ENCODE data around the gene CLEC3B.
"Not testable (repeated sequence)": the region's sequence is repeated elsewhere in the genome, so short reads cannot be mapped to it uniquely, and the experiment has no call there.

Gene CLEC3B

DNA sequence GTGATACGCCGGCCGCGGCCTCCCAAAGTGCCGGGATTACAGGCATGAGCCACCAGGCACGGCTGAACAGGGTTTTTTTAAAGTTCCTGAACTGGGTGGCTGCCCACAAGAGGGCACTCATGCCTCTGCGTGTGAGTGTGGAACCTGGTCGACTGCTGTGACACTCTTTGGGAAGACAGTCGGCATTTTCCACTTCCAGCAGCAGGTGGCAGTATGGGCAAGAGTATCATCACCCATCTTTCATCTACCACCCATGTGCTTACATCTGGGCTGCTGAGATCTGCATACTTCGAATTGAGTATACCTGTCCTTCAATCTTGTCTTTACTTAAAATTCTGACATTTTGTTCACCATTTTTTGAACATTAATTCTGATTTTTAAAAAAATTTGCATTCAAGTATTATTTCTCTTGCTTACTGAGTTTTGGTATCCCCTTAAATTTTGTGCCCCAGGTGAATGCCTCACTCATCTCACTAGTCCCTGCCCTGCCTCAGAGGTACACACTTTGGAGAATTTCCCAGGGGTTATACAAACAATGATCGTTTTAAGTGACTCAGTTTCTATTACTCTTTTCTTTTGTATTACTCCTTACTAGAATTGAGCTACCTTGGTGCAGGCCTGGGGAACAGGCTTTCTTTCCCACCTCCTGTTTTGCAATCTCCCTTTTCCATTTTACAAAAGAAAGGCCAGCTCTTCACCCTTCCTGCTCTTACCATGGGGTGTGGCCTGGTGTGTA lies 11.8 kb downstream of the CLEC3B start:
- peak; percentile 94 for DNase-seq

DNA sequence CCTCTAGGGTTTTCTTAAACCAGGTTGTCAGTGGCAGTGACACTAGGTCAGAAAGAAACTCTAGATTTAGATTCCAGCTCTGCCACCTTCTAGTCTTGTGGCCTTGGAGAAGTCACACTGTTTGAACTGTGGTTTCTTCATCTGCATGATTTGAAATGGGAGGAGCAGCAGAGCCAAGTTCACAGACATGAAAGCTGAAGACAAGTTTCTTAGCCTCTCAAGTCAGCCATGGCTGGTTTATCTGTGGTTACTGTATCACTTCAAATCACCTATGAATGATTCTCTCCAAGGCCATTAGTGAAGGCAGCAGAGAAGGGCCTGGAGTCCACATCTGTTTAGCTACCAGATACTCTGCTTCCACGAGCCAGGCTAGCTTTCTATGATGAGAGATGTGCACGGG lies 15.6 kb downstream of the CLEC3B start:
- DNase-seq, result no peak

DNA sequence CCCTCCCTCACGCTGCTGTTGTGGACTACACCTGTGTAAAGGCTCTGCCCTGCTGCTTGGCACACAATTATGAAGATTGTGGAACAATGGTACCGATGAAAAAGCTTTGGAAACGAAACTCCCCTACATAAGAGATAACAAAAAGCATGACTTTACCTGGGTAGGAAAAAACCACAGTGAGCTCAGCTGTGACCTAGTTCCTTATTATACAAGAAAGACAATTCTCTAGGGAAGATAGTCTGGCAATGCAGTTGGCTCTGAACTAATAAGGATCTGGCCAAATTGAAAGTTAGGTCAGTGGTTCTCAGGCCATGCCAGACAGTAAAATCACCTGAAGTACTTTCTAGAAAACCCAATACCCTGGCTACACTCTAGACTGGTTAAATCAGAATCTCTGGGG lies 16.1 kb downstream of the CLEC3B start:
- no peak for DNase-seq

DNA sequence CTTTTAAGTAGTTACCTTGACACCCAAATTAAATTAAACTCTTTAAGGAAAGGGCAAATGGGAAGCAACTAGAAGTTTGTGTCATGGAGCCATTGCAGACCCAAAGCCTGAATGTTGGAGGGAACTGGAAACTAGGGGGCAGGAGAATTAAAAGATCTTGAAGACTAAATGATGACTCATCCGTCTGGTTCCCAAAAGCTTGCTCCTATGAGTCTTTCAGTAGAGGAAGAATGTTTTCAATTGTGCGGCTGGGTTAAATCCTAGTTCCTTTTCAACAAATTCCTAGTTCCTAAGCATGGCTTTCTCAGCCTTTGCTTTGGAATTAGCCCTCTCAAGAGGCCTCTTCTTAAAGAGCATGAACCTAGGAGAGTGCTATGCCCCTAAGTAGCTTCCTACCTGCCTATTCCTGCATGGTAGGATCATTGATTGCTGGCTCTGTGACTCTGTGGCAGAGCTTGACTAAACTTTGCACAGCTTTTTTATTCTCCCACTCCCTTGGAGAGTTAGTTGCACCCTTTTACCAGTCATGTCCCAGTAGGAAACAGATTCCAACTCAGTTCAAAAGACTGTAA lies 17.7 kb downstream of the CLEC3B start:
- DNase-seq, result peak; percentile 94

DNA sequence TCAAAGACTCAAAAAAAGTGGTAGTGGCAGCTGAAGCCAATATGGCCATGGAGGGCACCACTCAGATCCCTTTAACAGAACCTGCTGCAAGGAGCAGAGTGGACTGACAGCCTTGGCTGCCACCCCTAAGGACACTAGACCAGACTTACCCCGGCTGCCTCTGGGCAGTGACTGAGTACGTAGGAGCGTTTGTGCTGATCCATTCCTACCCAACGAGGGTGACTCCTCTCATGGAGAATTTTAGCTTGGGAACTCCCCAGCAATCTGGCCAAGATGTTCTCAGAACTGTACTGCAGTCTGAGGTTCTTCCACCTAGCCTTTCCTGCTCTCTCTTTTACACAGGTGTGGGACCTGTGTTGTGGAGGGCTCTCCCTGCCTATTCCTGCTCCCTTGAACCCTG lies 22.1 kb downstream of the CLEC3B start:
- DNase-seq, result no peak

DNA sequence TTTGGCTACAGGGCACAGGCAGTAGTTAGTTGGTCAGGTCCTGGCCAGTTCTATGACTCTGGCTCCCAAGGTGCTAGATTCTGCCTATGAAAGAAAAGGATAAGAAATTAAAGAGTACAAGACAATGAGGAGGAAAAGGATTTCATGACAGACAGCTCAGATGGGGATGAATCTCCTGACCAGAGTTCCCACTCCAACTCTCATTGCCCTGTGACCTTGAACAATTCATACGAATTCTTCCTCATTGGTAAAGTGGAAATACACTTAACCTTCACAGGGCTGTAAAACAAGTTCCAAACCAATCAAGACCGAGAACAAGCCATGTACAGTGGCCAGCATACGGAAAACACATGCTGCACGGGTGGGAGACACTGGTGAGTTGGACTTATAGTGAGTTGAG lies 23.7 kb downstream of the CLEC3B start:
- DNase-seq, result no peak

DNA sequence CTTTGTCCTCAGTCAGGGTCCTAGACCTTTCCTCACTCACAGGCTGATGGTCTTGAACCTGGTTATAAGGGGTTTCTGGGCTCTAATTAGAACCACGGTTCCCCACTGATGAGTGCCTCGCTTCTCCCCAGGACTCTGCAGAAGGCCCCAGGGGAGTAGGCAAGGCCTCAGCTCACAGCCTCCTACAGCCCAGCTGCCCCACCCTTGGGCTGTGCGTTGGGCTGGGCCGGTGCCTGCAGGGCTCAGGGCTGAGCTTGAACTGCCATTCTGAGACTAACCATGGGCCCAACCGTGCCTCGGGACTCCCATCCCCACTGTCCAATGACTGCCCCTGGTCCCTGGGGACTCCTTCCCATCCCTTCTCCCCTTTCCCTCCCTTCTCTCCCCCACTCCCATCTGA lies 25.6 kb downstream of the CLEC3B start:
- no peak for DNase-seq

DNA sequence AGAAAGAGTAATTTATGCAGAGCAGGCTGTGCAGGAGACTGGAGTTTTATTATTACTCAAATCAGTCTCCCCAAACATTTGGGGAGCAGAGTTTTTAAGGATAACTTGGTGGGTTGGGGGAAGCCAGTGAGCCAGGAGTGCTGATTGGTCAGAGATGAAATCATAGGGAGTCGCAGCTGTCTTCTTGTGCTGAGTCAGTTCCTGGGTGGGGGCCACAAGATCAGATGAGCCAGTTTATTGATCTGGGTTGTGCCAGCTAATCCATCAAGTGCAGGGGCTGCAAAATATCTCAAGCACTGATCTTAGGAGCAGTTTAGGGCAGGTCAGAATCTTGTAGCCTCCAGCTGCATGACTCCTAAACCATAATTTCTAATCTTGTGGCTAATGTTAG lies 27.7 kb downstream of the CLEC3B start:
- not testable (repeated sequence) for DNase-seq

DNA sequence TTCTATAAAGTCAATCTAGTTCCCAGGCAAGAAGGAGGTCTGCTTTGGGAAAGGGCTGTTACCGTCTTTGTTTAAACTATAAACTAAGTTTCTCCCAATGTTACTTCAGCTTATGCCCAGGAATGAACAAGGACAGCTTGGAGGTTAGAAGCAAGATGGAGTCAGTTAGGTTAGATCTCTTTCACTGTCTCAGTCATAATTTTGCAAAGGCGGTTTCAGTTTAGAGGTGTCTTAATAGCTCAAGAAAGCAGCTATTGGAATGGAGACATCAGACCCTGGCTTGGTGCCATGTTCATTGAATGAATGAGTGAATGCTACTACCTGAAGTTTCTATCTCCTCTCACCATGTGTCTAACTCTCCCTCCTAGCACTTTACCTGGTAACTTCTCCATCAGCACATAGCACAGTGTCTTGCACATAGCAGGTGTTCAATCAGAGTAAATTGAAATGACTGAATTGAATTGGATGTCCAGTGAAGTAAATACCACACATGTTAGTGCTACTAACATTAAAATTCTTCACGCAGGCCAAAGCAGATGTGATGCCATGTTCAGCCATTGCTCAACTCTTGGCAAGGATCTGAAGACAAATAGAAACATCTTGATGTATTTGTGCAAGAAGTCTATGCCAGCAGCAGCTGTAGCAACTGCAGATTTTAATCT lies 28.2 kb downstream of the CLEC3B start:
- DNase-seq, result no peak

DNA sequence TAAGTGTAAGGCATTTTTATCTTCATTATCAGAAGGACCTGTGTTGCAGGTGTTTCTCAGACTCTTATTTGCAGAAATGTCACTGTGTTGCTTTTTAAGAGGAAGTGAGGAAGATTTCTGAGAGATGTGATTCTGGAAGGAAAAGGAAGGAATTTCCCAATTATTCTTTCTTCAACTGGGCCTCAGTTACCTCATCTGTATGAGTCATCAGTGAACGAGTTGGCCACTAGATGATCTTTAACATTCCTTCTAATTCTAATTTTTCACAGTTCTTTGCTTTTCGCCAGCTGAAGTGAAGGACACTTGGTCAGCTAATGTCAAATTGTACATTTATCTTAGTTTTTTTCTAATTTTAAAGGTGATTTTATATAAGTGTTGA lies 28.9 kb downstream of the CLEC3B start:
- peak; percentile 72 for DNase-seq

DNA sequence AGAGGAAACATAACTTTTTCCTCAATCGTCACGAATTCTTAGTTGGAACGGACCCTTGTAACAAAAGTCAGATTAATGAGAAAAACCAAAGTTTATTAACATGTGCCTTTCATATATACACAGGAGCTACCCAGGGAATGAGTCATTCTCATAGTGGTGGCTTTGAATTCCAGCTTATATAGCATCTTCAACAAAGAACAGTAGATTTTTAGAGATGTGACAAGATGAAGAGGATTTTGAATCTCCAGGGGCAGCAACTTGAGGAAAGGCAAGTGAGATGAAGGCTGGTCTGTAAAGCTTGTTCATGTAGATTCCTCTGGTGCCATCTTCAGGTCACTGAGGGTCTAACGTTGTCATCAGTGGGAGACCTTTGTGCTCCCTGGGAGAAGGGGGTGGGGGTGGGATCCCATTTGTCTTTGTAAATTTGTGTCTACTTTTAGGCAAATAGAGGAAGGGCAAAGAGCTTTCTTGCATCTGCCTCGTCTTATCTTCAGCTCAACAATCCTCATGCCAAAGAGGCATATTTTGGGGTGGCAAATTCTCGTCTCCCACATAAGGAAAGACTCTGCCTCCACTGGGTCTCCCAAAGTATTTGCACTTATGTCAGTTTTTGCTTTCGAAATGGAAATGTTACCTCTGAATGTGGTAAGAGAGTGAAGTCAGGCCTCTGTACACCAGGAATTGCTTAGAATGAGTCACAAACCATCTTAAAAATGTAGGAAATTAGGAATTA lies 29.5 kb downstream of the CLEC3B start:
- DNase-seq, result peak; percentile 78

DNA sequence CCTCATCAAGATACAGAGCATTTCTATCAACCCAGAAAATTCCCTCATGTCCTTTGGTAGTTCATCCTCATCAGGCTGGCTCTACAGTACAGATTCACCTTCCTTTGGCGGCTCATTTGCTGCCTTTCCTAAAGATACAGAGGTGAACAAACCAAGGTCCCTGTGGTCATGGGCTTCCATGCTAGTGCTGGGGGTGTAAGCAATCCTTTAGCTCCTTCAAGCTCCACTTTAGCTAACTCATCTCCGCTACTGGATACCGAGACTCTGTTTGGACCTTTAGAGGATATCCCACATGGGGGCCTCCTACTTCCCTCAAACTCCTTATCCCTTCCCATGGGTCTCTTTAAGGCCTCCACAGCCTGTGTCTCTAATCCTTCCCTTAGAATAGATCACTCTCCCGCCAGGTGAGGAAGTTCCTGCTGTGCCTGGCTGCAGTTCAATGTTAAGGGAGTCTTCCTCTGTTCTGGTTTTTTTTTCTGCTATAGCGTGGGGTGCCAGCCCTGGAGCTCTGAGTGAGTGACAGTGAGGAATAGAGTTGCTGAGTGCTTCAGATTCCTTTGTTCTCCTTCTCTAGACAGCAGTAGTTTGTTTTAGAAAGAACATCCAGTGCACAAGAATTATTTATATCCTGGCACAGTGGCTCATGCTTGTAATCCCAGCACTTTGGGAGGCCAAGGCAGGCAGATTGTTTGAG lies 30.7 kb downstream of the CLEC3B start:
- DNase-seq, result no peak

DNA sequence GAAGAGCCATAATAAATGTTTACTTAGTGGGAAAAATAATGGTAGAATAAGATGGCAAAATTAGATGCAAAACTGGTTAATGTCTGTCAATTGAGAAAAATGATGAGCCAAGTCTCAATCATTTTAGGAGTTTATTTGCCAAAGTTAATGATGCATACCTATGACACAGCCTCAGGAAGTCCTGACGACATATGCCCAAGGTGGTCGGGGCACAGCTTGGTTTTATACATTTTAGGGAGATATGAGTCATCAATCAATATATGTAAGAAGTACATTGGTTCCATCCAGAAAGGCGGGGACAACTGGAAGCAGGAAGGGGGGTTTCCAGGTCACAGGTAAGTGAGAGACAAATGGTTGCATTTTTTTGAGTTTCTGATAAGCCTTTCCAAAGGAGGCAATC lies 31.5 kb downstream of the CLEC3B start:
- no peak for DNase-seq

DNA sequence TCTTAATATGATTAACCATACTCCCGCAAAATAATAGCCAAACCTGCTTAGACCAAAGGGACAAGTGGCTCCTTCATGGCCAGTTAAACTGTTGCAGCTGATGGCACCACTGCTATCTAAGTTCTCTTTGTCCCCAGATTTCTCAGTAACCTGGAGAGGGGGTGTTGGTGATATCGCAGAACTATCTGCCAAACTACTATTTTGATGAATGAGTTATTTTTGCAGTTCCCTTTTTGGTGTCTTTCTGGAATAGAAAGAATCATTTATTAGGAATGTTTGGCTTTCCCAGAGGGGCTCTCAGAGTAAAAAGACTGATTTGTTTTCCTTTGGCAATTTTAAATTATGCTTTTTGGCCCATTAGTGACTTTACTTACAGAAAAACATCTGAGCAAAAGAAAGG lies 33.0 kb downstream of the CLEC3B start:
- DNase-seq, result no peak

DNA sequence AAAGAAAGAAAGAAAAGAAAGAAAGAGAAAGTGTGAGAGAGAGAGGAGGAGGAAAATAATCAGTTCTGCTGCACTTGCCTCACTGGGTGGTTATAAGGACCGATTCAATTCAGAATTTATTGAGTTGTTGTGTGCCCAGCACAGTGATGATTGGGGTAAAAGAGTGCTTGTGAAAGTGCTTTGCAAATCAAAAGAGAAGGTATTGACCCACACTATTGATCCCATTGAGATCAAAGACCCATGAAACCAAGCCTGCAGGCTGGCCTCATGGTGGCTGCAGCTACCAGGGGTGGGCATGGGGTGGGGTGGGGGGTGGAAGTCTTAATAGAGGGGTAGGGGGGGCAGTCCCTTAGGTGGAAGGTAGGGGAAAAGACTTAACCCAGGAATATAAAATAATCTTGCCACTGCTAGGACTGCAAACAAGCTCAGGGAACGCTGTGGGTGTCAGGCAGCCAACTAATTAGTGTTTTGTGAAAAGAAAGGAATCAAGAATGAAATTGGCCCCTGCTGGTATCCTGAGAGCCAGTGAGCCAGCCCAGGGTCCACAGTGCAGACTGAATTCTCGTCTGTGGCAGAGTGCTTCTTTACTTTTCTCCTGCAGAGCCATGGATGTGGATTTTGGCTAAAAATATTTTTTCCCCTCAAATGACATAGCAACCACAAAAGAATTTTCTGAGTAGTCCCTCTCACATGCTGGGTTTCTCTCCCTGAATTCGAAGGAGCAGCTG lies 34.2 kb downstream of the CLEC3B start:
- no peak for DNase-seq

DNA sequence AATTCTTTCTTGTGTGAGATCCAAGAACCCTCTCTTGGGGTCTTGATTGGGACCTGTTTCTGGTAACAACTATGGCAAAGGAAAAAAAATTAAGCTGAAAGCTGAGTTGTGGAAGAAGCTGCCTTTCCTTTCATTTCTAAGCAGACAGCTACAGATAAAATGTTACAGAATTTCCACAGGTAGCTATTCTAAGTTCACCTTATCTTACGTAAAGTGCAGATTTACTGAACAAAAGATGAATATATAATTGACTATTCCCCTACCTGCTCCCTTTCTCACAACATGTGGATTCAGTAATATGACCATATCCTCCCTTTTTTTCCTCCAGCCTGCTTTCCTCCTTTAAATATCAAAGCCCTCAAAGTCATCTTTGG lies 36.6 kb downstream of the CLEC3B start:
- DNase-seq, result no peak

DNA sequence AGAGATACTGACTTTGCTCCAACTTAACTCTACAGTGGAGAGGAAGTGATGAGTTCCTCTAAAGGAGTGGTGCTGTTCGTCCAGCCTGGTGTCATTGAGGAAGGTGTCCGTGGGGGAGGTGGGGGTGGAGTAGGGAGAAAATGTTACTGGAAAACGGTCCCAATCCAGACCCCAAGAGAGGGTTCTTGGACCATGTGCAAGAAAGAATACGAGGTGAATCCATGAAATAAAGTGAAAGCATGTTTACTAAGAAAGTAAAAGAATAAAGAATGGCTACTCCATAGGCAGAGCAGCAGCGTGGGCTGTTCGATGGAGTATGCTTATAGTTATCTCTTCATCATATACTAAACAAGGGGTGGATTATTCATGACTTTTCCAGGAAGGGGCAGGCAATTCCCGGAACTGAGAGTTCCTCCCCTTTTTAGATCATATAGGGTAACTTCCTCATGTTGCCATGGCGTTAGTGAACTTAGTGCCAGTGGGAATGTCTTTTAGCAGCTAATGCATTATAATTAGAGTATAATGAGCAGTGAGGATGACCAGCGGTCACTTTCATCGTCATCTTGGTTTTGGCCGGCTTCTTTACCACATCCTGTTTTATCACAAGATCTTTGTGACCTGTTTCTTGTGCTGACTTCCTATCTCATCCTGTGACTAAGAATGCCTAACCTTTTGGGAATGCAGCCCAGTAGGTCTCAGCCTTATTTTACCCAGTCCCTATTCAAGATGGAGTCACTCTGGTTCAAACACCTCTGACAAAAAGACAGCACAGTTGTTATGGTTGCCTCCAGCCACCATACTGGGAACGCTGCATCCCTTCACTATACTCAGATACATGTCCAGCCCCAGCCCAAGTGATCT lies 38.6 kb downstream of the CLEC3B start:
- DNase-seq, result peak; percentile 61

DNA sequence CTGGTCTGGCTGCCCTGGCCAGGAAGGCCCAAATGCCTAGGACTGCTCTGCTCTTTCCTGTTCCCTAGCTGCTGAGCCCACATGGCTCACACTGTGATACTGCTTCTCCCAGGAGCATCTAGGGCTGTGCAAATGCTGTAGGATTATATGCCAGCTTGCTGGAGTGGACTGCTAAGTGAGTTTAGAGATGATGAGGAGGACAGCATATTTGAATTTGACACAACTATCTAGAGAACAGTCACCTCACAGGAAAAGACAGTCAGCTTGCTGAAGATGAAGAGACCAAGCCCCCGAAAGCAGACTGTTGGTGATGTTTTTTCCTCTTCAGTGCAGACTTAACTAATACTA lies 39.2 kb downstream of the CLEC3B start:
- no peak for DNase-seq

DNA sequence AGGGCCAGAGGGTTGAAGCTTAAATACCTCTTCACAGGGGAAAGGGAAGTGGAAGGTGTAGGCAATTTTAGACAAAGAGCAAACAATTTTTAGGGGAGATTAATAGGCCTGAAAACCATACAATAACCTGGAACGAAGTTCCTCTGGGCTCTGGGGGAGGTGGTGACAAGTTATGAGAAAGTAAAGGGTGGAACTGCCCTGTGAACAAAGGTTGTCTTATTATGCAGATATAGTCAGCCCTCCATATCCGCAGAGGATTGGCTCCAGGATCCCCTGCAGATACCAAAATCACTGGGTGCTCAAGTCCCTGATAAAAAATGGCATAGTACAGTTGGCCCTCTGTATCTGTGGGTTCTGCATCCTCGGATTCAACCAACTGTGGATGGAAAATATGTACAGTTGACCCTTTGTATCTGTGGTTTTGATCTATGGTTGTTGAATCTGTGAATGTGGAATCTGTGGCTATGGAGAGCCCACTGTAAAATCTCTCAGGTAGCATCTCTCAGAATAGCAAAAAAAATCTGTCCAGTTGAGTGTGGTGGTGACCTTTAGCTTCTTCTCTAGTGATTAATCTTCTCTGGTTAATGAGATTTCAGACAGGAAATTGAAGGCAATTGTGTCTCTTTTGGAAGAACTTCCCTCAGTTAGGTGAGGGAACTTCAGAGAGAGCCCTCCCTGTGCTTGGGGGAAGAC lies 40.2 kb downstream of the CLEC3B start:
- DNase-seq, result no peak

DNA sequence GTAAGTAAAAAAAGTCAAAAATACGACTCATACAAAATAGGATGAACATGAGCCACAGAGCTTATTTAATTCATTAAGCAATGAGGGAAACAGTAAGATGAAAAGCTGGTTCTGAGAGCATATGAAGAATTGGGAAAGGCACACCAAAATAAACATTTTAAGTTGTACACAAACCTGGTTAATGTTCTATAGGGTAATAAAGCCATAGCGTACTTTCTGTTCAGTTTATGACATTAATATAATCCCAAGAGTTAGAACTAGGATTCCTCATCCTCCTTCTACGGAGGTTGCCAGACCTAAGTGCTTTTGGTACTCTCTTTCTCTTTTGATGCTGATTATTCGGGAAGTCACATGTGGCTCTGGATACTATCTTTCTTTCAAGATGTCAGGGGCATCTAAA lies 41.4 kb downstream of the CLEC3B start:
- DNase-seq, result no peak

DNA sequence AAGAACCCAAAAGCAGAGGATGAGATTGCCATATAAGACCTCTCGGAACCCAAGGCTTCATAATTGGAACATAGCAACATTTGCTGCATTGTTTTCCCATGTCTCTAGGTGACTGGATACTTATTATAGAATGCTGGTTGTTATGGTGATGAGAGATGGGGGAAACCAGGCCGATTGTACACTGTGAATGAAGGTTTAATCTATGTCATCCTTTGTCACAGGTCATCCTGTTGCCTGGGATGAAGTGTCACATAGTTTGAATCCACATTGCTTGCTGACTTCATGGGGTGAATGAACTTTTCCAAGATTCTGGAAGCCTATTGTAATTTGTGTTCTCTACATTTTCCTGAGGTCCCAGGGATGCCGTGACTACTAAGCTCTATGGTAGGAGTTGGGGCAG lies 41.8 kb downstream of the CLEC3B start:
- no peak for DNase-seq
